Measurements from ENCODE around the gene SNX30. TPM values are rescaled to one million over a fixed set of nuclear protein-coding genes. Genes with fewer than 3 reads are reported as not detected.

SNX30 gene
- total and polyA plus RNA-seq, 3 experiments from 2014 or later = 3.3 to 3.9 (median 3.7) TPM

- no peaks in the 10 kb centered on the region for H3K9me3 Mint-ChIP-seq
- peaks cover 4 to 19% (median 8%) of the 10 kb centered on the region in 3 donors for H3K4me1 Mint-ChIP-seq
- H3K9me3 ChIP-seq (ENCODE audit: low read length) = no peaks in the 10 kb centered on the region
- H3K4me3 Mint-ChIP-seq = no peak overlapping the region
- no peak overlapping the region for H3K4me3 ChIP-seq (ENCODE audit: low read length)
- peaks cover 0 to 44% (median 8%) of the 10 kb centered on the region in 3 donors for H3K36me3 Mint-ChIP-seq
- H3K27ac ChIP-seq (ENCODE audit: low read depth, low read length) = no peak overlapping the region
- no peak for DNase-seq
- H3K27ac Mint-ChIP-seq = peak overlapping the region in 1 of 8 donors; percentile 48
- no peaks in the 10 kb centered on the region for H3K4me1 ChIP-seq (ENCODE audit: insufficient read depth, low read length)
- no peaks in the 10 kb centered on the region for H3K36me3 ChIP-seq (ENCODE audit: insufficient read depth, low read length)
- peaks cover 0 to 2% of the 10 kb centered on the region in 2 donors for H3K27me3 Mint-ChIP-seq
- ChIA-PET CTCF (interaction anchor here (1.3 to 1.4 kb wide), 2 partner anchors 12 to 102 kb away, joined by 4 read pairs; partner anchors contain the start of gene INIP), POLR2A (no interaction called here)
- no peaks in the 10 kb centered on the region for H3K27me3 ChIP-seq (ENCODE audit: insufficient read depth, low read length, poor library complexity, severe bottlenecking)
Measured at GRCh38 chr9:112819635-112820496, 69.3 kb downstream of the SNX30 start.

- CTCF ChIA-PET = no interaction called here
- Mint-ChIP-seq H3K9me3 (no peaks in the 10 kb centered on the region), H3K27ac (no peak overlapping the region), H3K36me3 (peaks cover 0 to 48% (median 8%) of the 10 kb centered on the region in 3 donors), H3K4me1 (peaks cover 4 to 19% (median 8%) of the 10 kb centered on the region in 3 donors), H3K4me3 (no peak overlapping the region), H3K27me3 (peaks cover 0 to 2% of the 10 kb centered on the region in 2 donors)
- Histone ChIP-seq H3K9me3 (ENCODE audit: low read length) (no peaks in the 10 kb centered on the region), H3K36me3 (ENCODE audit: insufficient read depth, low read length) (no peaks in the 10 kb centered on the region), H3K27ac (ENCODE audit: low read depth, low read length) (no peak overlapping the region), H3K4me1 (ENCODE audit: insufficient read depth, low read length) (no peaks in the 10 kb centered on the region), H3K27me3 (ENCODE audit: insufficient read depth, low read length, poor library complexity, severe bottlenecking) (no peaks in the 10 kb centered on the region), H3K4me3 (ENCODE audit: low read length) (no peak overlapping the region)
- POLR2A ChIA-PET = no interaction called here
- no peak for DNase-seq
Measured at GRCh38 chr9:112820881-112821280, 70.3 kb downstream of the SNX30 start.

DNA sequence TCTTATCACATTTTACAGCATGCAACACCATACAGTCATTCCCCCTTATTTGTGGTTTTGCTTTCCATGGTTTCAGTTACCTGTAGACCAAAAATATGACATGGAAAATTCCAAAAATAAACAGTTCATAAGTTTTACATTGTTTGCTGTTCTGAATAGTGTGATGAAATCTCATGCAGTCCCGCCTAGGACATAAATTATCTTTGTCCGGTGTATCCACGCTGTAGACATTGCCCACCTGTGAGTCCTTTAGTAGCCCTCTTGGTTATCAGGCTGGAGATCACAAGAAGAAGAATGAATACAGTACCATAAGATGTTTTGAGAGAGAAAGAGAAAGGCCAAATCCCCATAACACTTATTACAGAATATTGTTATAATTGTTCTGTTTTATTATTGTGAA lies 72.1 kb downstream of the SNX30 start:
- Histone ChIP-seq H3K27ac (ENCODE audit: low read depth, low read length) (no peak overlapping the region), H3K4me3 (ENCODE audit: low read length) (no peak overlapping the region), H3K4me1 (ENCODE audit: insufficient read depth, low read length) (no peaks in the 10 kb centered on the region), H3K9me3 (ENCODE audit: low read length) (no peaks in the 10 kb centered on the region), H3K27me3 (ENCODE audit: insufficient read depth, low read length, poor library complexity, severe bottlenecking) (no peaks in the 10 kb centered on the region), H3K36me3 (ENCODE audit: insufficient read depth, low read length) (no peaks in the 10 kb centered on the region)
- H3K27me3 Mint-ChIP-seq = no peaks in the 10 kb centered on the region
- peak overlapping the region in 2 of 8 donors; percentile 28 to 47 for H3K27ac Mint-ChIP-seq
- no peaks in the 10 kb centered on the region for H3K9me3 Mint-ChIP-seq
- POLR2A ChIA-PET = no interaction called here
- peaks cover 0 to 50% (median 10%) of the 10 kb centered on the region in 3 donors for H3K36me3 Mint-ChIP-seq
- peaks cover 0 to 6% (median 0%) of the 10 kb centered on the region in 3 donors for H3K4me1 Mint-ChIP-seq
- no peak for DNase-seq
- no peak overlapping the region for H3K4me3 Mint-ChIP-seq
- CTCF ChIA-PET = interaction anchor here (1.5 kb wide), 1 partner anchor 8 kb away, joined by 4 read pairs; no protein-coding TSS in a partner anchor

DNA sequence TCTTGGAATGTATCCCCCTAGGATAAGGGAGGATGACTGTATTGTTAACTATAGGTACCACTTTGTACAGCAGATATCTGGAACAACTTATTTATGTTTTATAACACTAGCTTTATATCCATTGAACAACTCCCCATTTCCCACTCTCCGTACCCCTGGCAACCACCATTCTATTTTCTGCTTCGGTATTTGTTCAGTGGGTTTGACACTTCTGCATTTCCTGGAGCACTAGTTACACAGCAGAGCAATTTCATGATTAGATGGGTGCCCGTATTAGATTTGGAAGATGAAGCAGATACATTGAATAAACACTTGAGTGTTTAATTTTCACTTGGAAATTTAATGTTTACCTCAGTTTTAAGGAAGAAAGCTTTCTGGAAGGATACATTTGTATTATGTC lies 72.7 kb downstream of the SNX30 start:
- peaks cover 0 to 46% (median 10%) of the 10 kb centered on the region in 3 donors for H3K36me3 Mint-ChIP-seq
- H3K4me1 Mint-ChIP-seq = peaks cover 0 to 6% (median 0%) of the 10 kb centered on the region in 3 donors
- POLR2A ChIA-PET = no interaction called here
- Histone ChIP-seq H3K27me3 (ENCODE audit: insufficient read depth, low read length, poor library complexity, severe bottlenecking) (no peaks in the 10 kb centered on the region), H3K36me3 (ENCODE audit: insufficient read depth, low read length) (no peaks in the 10 kb centered on the region), H3K4me1 (ENCODE audit: insufficient read depth, low read length) (no peaks in the 10 kb centered on the region), H3K4me3 (ENCODE audit: low read length) (no peak overlapping the region), H3K27ac (ENCODE audit: low read depth, low read length) (no peak overlapping the region), H3K9me3 (ENCODE audit: low read length) (no peaks in the 10 kb centered on the region)
- no peak for DNase-seq
- no peak overlapping the region for H3K4me3 Mint-ChIP-seq
- H3K9me3 Mint-ChIP-seq = no peaks in the 10 kb centered on the region
- CTCF ChIA-PET = no interaction called here
- no peak overlapping the region for H3K27ac Mint-ChIP-seq
- no peaks in the 10 kb centered on the region for H3K27me3 Mint-ChIP-seq

DNA sequence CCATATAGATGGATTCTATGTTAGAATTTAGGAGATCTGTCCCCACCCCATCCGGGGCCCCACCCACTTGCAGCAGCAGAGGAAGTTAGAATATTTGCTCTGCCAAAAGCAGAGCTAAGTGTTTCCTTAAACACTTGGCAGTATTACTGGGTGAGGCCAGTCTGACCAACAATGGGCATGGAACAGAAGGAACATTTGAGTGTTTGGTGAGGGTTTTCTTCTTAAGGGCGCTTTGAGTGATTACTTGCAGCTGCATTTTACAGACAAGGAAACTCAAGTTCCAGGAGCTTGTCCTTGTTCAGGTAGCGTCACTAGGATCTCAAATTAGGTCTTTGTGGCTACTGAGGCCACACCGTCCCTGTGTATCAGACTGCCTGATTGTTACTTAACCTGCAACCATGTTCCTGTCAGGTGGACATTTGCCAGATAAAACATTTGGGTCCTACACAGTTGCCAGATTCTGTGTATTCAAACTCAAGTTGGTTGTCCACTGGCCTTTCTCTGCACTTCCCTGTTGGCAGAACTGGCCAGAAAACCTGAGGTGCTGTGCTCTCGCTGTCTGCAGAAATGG lies 80.8 kb downstream of the SNX30 start:
- H3K9me3 ChIP-seq (ENCODE audit: low read length) = no peaks in the 10 kb centered on the region
- H3K27ac ChIP-seq (ENCODE audit: low read depth, low read length) = no peak overlapping the region
- no peaks in the 10 kb centered on the region for H3K9me3 Mint-ChIP-seq
- H3K4me1 ChIP-seq (ENCODE audit: insufficient read depth, low read length) = peaks cover 3% of the 10 kb centered on the region
- no peaks in the 10 kb centered on the region for H3K27me3 ChIP-seq (ENCODE audit: insufficient read depth, low read length, poor library complexity, severe bottlenecking)
- H3K4me1 Mint-ChIP-seq = peaks cover 5 to 11% (median 8%) of the 10 kb centered on the region in 3 donors
- DNase-seq = no peak
- ChIA-PET POLR2A (no interaction called here), CTCF (interaction anchor here (1.2 to 1.5 kb wide), 3 partner anchors 9 to 113 kb away, joined by 3 to 4 read pairs (median 4); partner anchors contain the start of gene INIP)
- no peak overlapping the region for H3K4me3 Mint-ChIP-seq
- no peaks in the 10 kb centered on the region for H3K36me3 ChIP-seq (ENCODE audit: insufficient read depth, low read length)
- no peak overlapping the region for H3K27ac Mint-ChIP-seq
- H3K27me3 Mint-ChIP-seq = no peaks in the 10 kb centered on the region
- H3K4me3 ChIP-seq (ENCODE audit: low read length) = no peak overlapping the region
- H3K36me3 Mint-ChIP-seq = peaks cover 0 to 40% (median 10%) of the 10 kb centered on the region in 3 donors

DNA sequence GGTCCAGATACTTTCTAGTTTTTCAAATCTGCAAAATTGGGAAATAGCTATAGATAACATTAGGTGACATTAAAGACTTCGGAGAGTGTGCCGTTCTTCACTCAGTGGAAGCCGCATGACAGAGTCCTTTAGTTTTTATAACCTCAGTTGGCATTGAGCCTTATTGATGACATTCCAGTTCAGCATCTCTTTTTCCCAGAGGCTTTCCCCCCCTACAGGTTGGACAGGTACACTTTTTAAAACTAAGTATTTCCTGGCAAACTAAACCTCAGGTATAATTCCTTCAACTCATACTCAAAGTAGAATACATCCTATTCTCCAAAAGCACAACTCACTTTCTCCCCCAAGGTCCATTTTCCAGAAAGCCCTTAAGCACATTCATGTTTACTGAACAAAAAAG lies 81.4 kb downstream of the SNX30 start:
- Mint-ChIP-seq H3K9me3 (no peaks in the 10 kb centered on the region), H3K4me3 (no peak overlapping the region), H3K4me1 (peaks cover 5 to 11% (median 8%) of the 10 kb centered on the region in 3 donors), H3K27me3 (no peaks in the 10 kb centered on the region), H3K27ac (peak overlapping the region in 2 of 8 donors; percentile 36 to 54), H3K36me3 (peaks cover 3 to 44% (median 13%) of the 10 kb centered on the region in 3 donors)
- peaks cover 3% of the 10 kb centered on the region for H3K4me1 ChIP-seq (ENCODE audit: insufficient read depth, low read length)
- ChIA-PET POLR2A (no interaction called here), CTCF (interaction anchor here (1.2 to 1.5 kb wide), 2 partner anchors 12 to 114 kb away, joined by 3 to 4 read pairs; partner anchors contain the start of gene INIP)
- H3K27me3 ChIP-seq (ENCODE audit: insufficient read depth, low read length, poor library complexity, severe bottlenecking) = no peaks in the 10 kb centered on the region
- DNase-seq = no peak
- no peaks in the 10 kb centered on the region for H3K36me3 ChIP-seq (ENCODE audit: insufficient read depth, low read length)
- no peak overlapping the region for H3K4me3 ChIP-seq (ENCODE audit: low read length)
- no peak overlapping the region for H3K27ac ChIP-seq (ENCODE audit: low read depth, low read length)
- no peaks in the 10 kb centered on the region for H3K9me3 ChIP-seq (ENCODE audit: low read length)

GRCh38 chr9:112833081-112833480 lies 82.5 kb downstream of the SNX30 start:
- Mint-ChIP-seq H3K27ac (peak overlapping the region in 2 of 8 donors; percentile 2 to 27), H3K36me3 (peaks cover 4 to 47% (median 15%) of the 10 kb centered on the region in 3 donors), H3K9me3 (no peaks in the 10 kb centered on the region), H3K4me1 (peaks cover 5 to 11% (median 8%) of the 10 kb centered on the region in 3 donors), H3K4me3 (no peak overlapping the region), H3K27me3 (no peaks in the 10 kb centered on the region)
- no peaks in the 10 kb centered on the region for H3K27me3 ChIP-seq (ENCODE audit: insufficient read depth, low read length, poor library complexity, severe bottlenecking)
- H3K9me3 ChIP-seq (ENCODE audit: low read length) = no peaks in the 10 kb centered on the region
- peaks cover 3% of the 10 kb centered on the region for H3K4me1 ChIP-seq (ENCODE audit: insufficient read depth, low read length)
- H3K4me3 ChIP-seq (ENCODE audit: low read length) = no peak overlapping the region
- ChIA-PET CTCF (interaction anchor here (1.8 kb wide), 1 partner anchor 10 kb away, joined by 5 read pairs; no protein-coding TSS in a partner anchor), POLR2A (no interaction called here)
- H3K27ac ChIP-seq (ENCODE audit: low read depth, low read length) = no peak overlapping the region
- H3K36me3 ChIP-seq (ENCODE audit: insufficient read depth, low read length) = no peaks in the 10 kb centered on the region
- DNase-seq = no peak

DNA sequence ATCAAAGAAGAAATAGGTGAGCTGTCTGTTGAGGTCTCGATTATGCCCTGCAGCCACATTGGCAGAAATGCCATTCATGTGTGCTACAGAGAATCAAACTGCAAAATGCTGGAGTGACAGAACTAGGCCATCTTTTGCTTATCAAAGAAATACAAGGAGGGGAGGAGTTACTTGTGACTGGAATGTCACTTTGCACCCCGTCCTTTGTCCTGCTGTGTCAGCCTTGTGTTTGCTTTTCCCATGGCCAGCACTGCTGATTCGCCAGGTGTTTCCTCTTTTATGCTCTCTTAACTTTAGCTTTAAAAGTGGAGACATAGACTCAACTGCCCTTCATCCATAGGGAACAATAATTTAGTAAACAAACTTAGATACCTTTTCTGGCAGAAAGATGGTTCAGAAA lies 85.8 kb downstream of the SNX30 start:
- H3K27me3 ChIP-seq (ENCODE audit: insufficient read depth, low read length, poor library complexity, severe bottlenecking) = no peaks in the 10 kb centered on the region
- H3K4me3 ChIP-seq (ENCODE audit: low read length) = no peak overlapping the region
- H3K27ac Mint-ChIP-seq = no peak overlapping the region
- no peak overlapping the region for H3K27ac ChIP-seq (ENCODE audit: low read depth, low read length)
- H3K4me3 Mint-ChIP-seq = no peak overlapping the region
- H3K36me3 Mint-ChIP-seq = peaks cover 18 to 62% (median 28%) of the 10 kb centered on the region in 3 donors
- DNase-seq = no peak
- H3K4me1 Mint-ChIP-seq = peaks cover 0 to 2% (median 0%) of the 10 kb centered on the region in 3 donors
- H3K9me3 ChIP-seq (ENCODE audit: low read length) = no peaks in the 10 kb centered on the region
- ChIA-PET CTCF (no interaction called here), POLR2A (no interaction called here)
- H3K4me1 ChIP-seq (ENCODE audit: insufficient read depth, low read length) = no peaks in the 10 kb centered on the region
- H3K27me3 Mint-ChIP-seq = no peaks in the 10 kb centered on the region
- no peaks in the 10 kb centered on the region for H3K9me3 Mint-ChIP-seq
- H3K36me3 ChIP-seq (ENCODE audit: insufficient read depth, low read length) = peaks cover 6% of the 10 kb centered on the region

All from CD8-positive, alpha-beta memory T cell (primary cell).